ENCODE measurements around the gene TCEAL4. TPM values are rescaled to one million over a fixed set of nuclear protein-coding genes. Genes with fewer than 3 reads are reported as not detected.

Gene TCEAL4
- total RNA-seq, 1 donor from 2014 or later = 18.0 TPM

DNA sequence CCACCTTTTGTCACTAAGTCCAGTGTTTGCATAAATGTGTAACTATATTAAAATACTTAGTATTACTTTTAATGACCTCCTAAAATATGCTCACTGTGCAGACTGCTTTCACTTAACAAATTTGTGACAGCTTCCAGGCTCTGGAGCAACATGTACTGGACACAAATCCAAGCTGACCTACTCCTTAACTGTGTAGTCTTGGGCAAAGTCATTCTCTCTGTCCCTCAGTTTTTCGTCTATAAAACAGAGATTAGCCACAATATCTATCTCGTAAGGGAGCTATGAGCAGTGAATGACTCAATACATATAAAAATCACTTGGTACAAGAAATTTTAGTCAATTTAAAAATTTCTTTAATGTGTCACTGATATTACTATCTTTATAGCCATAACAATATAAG lies 45.6 kb upstream of the TCEAL4 start:
- ATAC-seq (ENCODE audit: low read depth) = no peak
- intact Hi-C loops (cut with micrococcal nuclease) = loop anchor here (10.0 kb wide), 1 partner anchor 595 kb away; no protein-coding TSS in a partner anchor
- POLR2A ChIA-PET = no interaction called here
- Mint-ChIP-seq H3K9me3 (no peaks in the 10 kb centered on the region), H3K27ac (no peak overlapping the region), H3K4me1 (no peaks in the 10 kb centered on the region), H3K36me3 (ENCODE audit: low read depth) (no peaks in the 10 kb centered on the region), H3K4me3 (no peak overlapping the region), H3K27me3 (no peaks in the 10 kb centered on the region)
- DNase-seq = no peak
- CTCF ChIA-PET = no interaction called here
- TF ChIP-seq, protein P1, sequence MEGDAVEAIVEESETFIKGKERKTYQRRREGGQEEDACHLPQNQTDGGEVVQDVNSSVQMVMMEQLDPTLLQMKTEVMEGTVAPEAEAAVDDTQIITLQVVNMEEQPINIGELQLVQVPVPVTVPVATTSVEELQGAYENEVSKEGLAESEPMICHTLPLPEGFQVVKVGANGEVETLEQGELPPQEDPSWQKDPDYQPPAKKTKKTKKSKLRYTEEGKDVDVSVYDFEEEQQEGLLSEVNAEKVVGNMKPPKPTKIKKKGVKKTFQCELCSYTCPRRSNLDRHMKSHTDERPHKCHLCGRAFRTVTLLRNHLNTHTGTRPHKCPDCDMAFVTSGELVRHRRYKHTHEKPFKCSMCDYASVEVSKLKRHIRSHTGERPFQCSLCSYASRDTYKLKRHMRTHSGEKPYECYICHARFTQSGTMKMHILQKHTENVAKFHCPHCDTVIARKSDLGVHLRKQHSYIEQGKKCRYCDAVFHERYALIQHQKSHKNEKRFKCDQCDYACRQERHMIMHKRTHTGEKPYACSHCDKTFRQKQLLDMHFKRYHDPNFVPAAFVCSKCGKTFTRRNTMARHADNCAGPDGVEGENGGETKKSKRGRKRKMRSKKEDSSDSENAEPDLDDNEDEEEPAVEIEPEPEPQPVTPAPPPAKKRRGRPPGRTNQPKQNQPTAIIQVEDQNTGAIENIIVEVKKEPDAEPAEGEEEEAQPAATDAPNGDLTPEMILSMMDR (IDR thresholded peaks at IDR 0.05) = no peak

DNA sequence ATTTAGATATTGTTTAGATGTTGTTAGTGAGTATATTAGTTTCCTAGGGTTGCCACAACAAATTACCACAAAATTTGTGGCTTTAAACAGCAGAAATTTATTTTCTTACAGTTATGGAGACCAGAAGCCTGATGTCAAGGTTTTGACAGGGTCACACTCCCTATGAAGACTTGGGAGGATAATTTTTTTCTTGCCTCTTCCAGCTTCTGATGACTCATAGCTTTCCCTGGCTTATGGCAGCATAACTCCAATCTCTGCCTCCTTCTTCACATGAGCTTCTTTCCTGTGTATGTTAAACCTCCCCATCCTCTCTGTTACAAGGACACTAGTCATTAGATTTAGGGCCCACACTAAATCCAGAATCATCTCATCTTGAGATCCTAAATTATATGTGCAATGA lies 45.2 kb upstream of the TCEAL4 start:
- Mint-ChIP-seq H3K36me3 (ENCODE audit: low read depth) (no peaks in the 10 kb centered on the region), H3K27ac (no peak overlapping the region), H3K4me1 (no peaks in the 10 kb centered on the region), H3K9me3 (no peaks in the 10 kb centered on the region), H3K4me3 (no peak overlapping the region), H3K27me3 (no peaks in the 10 kb centered on the region)
- DNase-seq = no peak
- ChIA-PET POLR2A (no interaction called here), CTCF (no interaction called here)
- intact Hi-C loops (cut with micrococcal nuclease) = no loop called here
- no peak for ATAC-seq (ENCODE audit: low read depth)
- TF ChIP-seq, protein P1 (IDR thresholded peaks at IDR 0.05) = no peak

DNA sequence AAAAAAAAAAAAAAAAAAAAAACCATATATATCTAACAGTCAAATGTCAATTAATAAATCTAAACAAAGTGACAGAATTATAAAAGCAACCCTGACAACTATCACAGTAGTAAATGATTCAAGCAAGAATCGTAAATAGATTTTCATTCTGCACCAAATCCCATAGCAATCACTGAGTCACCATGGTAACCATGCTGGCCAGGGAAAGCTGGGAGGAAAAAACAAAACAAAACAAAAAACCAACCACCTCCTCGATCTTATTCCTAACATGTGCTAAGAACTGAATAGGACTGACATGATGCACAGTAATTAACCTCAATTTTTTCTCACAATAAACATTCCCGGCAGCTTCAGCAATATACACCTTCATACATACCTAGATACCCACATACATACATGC lies 35.4 kb upstream of the TCEAL4 start:
- POLR2A ChIA-PET = no interaction called here
- no peaks in the 10 kb centered on the region for H3K27me3 Mint-ChIP-seq
- intact Hi-C loops (cut with micrococcal nuclease) = loop anchor here (10.0 kb wide), 1 partner anchor 75 kb away; the partner anchor contains the start of gene TCEAL1
- ATAC-seq (ENCODE audit: low read depth) (no peak), DNase-seq (no peak)
- H3K9me3 Mint-ChIP-seq = no peaks in the 10 kb centered on the region
- peaks cover 2% of the 10 kb centered on the region for H3K36me3 Mint-ChIP-seq (ENCODE audit: low read depth)
- peaks cover 9% of the 10 kb centered on the region for H3K4me1 Mint-ChIP-seq
- CTCF ChIA-PET = no interaction called here
- H3K4me3 Mint-ChIP-seq = no peak overlapping the region
- TF ChIP-seq, protein P1 (IDR thresholded peaks at IDR 0.05) = no peak
- H3K27ac Mint-ChIP-seq = no peak overlapping the region

DNA sequence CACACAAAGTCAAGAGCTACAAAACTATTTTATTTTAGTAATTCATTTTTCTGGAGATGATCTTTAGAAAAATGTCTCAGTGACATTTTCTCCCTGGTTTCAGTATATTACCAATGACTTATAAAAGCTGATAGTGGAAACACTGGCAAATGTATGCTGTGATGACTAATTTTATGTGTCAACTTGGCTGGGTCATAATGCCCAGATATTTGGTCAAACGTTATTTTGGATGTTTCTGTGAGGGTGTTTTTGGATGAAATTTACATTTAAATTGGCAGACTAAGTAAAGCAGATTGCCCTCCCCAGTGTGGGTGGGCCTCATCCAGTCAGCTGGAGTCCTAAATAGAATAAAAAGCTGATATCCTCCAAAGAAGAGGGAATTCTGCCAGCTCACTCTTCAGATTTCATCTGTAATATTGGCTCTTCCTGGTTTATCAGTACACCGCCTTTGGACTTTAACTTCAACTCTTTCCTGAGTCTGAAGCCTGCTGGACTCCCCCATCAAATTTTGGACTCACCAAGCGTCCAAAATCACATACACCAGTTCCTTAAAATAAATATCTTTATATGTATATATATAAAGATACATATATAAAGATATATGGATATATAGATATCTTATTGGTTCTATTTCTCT lies 34.8 kb upstream of the TCEAL4 start:
- TF ChIP-seq, protein P1 (IDR thresholded peaks at IDR 0.05) = no peak
- POLR2A ChIA-PET = no interaction called here
- DNase-seq (no peak), ATAC-seq (ENCODE audit: low read depth) (no peak)
- Mint-ChIP-seq H3K9me3 (no peaks in the 10 kb centered on the region), H3K4me1 (peaks cover 11% of the 10 kb centered on the region), H3K36me3 (ENCODE audit: low read depth) (peaks cover 2% of the 10 kb centered on the region), H3K27ac (no peak overlapping the region), H3K4me3 (no peak overlapping the region), H3K27me3 (no peaks in the 10 kb centered on the region)
- CTCF ChIA-PET = no interaction called here
- intact Hi-C loops (cut with micrococcal nuclease) = loop anchor here (10.0 kb wide), 1 partner anchor 74 kb away; the partner anchor contains the start of gene TCEAL1

DNA sequence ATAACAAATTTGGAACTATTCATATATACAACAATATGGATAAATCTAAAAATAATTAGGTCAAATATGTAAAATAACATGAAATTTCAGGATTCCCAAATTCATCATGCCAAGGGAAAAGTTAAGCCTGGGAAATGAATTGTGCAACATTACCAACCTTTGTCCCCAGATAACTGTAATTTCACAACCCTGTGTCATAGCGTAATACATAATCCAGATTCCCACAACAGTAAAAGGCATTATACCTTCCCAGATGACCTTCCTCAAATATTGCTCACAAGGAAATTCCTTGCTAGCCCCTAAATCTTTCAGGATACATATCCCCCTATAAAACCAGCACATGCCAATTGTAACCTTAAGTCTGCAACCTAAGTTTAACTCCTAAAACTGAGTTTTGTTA lies 33.1 kb upstream of the TCEAL4 start:
- no peaks in the 10 kb centered on the region for H3K9me3 Mint-ChIP-seq
- ATAC-seq (ENCODE audit: low read depth) (no peak), DNase-seq (no peak)
- H3K4me1 Mint-ChIP-seq = peaks cover 11% of the 10 kb centered on the region
- POLR2A ChIA-PET = no interaction called here
- CTCF ChIA-PET = no interaction called here
- peaks cover 2% of the 10 kb centered on the region for H3K36me3 Mint-ChIP-seq (ENCODE audit: low read depth)
- intact Hi-C loops (cut with micrococcal nuclease) = loop anchor here (10.0 kb wide), 1 partner anchor 73 kb away; the partner anchor contains the start of gene TCEAL1
- TF ChIP-seq, protein P1 (IDR thresholded peaks at IDR 0.05) = no peak
- H3K27me3 Mint-ChIP-seq = no peaks in the 10 kb centered on the region
- no peak overlapping the region for H3K4me3 Mint-ChIP-seq
- no peak overlapping the region for H3K27ac Mint-ChIP-seq
